SH-SY5Y (cell line): ENCODE results near the gene FAM236A.
"Not testable (repeated sequence)": the region's sequence is repeated elsewhere in the genome, so short reads cannot be mapped to it uniquely, and the experiment has no call there.

Experiments used
- GATA2 ChIP-seq: IDR thresholded peaks from 2 replicates; pipeline ENCODE4 v1.6.1; 2011; ENCODE audit warnings: mild to moderate bottlenecking, low read depth, low read length
- GATA3 ChIP-seq: IDR thresholded peaks from 2 replicates; pipeline ENCODE4 v1.6.1; 2011; ENCODE audit warnings: low read depth, mild to moderate bottlenecking, low read length, moderate library complexity

FAM236A gene

DNA sequence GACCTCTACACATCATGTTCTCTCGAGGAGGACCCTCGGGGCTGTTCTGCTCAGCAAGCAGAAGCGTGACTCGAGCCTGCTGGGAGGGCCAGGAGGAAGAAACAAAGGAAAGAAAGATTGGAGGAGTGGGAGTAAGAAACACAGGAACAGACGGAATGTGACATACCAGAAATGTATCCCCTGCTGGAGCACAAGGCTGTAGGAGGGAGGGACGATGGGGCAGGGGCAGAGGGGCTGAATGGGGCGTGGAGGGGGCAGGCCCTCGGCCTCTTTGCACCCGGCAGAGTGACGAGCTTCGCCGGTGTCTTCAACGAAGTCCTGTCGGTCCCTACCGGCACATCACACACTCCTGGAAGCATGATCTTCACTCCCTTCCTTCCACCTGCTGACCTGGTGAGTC is at the start of gene FAM236A:
FAM236A (plus strand) TSS at position 301 of the 400 bp plus-strand sequence; CDS start at position 358, 57 bp downstream.
- TF ChIP-seq GATA2, GATA3: not testable (repeated sequence)

DNA sequence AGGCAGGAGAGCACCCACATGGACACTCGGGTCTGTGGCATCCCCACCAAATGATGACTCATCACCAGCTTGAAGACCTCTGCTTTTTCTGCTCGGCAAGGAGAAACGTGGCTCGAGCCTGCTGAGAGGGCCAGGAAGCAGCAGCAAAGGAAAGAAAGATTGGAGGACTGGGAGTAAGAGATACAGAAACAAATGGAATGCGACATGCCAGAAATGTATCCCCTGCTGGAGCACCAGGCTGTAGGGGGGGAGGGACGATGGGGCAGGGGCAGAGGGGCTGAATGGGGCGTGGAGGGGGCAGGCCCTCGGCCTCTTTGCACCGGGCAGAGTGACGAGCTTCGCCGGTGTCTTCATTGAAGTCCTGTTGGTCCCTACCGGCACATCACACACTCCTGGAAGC is 25.7 kb upstream of the FAM236A start, which contains the start of gene FAM236C:
FAM236C (plus strand) TSS at position 301 of the 400 bp plus-strand sequence. CDS start 100 bp downstream, outside the sequence.
- TF ChIP-seq GATA3, GATA2: not testable (repeated sequence)

DNA sequence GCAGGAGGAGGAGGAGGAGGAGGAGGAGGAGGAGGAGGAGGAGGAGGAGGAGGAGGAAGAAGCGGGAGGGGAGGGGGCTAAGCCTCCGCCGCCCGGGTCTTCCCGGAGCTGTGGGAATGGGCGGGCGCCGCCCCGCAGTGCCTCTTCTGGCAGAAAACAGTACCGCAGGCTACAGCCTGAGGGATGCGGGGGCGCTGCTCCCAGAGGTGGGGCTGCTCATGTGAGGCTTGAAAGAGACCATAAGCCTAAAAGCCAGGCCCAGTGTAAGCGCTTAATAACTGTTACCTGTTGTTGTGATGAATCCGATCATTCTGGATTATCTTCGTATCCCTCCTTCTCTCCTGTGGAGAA is 5.8 kb downstream of the FAM236A start, which contains the start of gene DMRTC1:
DMRTC1 (minus strand) TSS at position 19 of the 351 bp plus-strand sequence. CDS start 68,143 bp downstream, outside the sequence.
- TF ChIP-seq GATA2, GATA3: not testable (repeated sequence)
